ENCODE measurements around the gene IL5. TPM values are rescaled to one million over a fixed set of nuclear protein-coding genes. Genes with fewer than 3 reads are reported as not detected.

The IL5 gene
- total RNA-seq, 1 donor from 2014 or later, result not detected

DNA sequence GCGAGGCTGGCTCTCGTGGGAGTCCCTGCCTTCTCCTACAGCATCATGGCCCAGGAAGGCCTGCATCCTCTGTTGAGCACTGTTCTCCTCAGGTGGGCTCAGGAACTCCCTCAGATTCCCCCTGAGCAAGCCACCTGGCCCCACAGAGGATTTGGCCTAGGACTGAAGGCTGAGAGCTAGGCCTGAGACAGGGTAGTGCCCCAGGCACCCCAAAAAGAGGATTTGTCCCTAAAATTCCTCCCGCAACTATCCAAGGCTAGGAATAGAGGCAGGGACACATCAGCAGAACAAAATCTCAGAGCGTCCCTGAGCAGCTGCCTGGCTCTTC lies 41.7 kb downstream of the IL5 start:
- no peaks in the 10 kb centered on the region for H3K9me3 ChIP-seq
- TF ChIP-seq, protein P1, sequence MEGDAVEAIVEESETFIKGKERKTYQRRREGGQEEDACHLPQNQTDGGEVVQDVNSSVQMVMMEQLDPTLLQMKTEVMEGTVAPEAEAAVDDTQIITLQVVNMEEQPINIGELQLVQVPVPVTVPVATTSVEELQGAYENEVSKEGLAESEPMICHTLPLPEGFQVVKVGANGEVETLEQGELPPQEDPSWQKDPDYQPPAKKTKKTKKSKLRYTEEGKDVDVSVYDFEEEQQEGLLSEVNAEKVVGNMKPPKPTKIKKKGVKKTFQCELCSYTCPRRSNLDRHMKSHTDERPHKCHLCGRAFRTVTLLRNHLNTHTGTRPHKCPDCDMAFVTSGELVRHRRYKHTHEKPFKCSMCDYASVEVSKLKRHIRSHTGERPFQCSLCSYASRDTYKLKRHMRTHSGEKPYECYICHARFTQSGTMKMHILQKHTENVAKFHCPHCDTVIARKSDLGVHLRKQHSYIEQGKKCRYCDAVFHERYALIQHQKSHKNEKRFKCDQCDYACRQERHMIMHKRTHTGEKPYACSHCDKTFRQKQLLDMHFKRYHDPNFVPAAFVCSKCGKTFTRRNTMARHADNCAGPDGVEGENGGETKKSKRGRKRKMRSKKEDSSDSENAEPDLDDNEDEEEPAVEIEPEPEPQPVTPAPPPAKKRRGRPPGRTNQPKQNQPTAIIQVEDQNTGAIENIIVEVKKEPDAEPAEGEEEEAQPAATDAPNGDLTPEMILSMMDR (IDR thresholded peaks at IDR 0.05), result no peak

DNA sequence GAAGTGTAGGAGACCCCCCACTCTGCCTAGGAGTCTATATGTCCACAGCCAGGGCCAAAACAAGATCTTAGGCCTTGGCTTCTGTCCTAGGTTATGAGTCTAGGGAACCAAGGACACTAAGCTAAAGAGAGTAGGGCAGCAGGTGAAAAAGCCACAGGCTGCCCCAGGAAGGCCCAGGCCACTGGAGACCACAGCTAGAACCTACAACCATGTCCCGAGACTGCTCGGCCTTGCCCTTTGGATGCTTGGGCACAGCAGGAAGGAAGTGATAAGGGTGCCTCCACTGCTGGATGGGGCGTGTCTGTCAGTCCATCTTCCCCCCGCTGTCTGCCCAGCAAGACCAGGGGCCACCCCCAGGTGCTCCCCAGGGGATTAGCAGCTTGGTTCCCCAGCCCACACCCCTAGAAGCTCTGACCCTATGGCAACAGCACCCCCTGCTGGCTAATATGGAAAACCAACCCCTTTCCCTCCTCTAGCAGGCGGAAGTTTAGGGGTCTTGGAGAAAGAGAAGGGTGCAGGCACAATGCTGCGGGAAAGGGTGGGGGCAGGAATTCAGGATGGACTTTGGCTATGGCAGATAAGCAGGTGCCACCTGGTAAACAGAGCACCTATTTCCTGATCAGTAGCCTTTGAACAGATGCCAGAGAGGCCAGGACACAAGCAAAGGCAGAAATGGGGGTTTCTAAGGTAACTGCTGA lies 42.2 kb downstream of the IL5 start:
- Histone ChIP-seq H3K27ac (peak overlapping the region; percentile 63), H3K4me3 (no peak overlapping the region), H3K4me1 (peaks cover 40% of the 10 kb centered on the region), H3K9me3 (no peaks in the 10 kb centered on the region), H3K36me3 (no peaks in the 10 kb centered on the region), H3K27me3 (no peaks in the 10 kb centered on the region)
- DNase-seq, result peak; percentile 77
- intact Hi-C loops (cut with DNase I), result loop anchor here (5.0 kb wide), 1 partner anchor 114 kb away; no protein-coding TSS in a partner anchor
- TF ChIP-seq, protein P1 (IDR thresholded peaks at IDR 0.05), result peak; percentile 85
- ATAC-seq, result peak; percentile 40

More for the DNA sequence above, 41.7 kb downstream of the IL5 start:
- Histone ChIP-seq H3K4me3 (no peak overlapping the region), H3K4me1 (peaks cover 45% of the 10 kb centered on the region), H3K27me3 (no peaks in the 10 kb centered on the region), H3K36me3 (no peaks in the 10 kb centered on the region), H3K27ac (peak overlapping the region; percentile 63)
- intact Hi-C loops (cut with DNase I), result loop anchor here (5.0 kb wide), 1 partner anchor 114 kb away; no protein-coding TSS in a partner anchor
- DNase-seq (no peak), ATAC-seq (no peak)

GRCh38 chr5:132500244-132500930 lies 42.9 kb downstream of the IL5 start:
- Histone ChIP-seq H3K27me3 (no peaks in the 10 kb centered on the region), H3K4me3 (no peak overlapping the region), H3K9me3 (no peaks in the 10 kb centered on the region), H3K27ac (peak overlapping the region; percentile 63), H3K4me1 (peaks cover 35% of the 10 kb centered on the region), H3K36me3 (no peaks in the 10 kb centered on the region)
- intact Hi-C loops (cut with DNase I), result loop anchor here (5.0 kb wide), 1 partner anchor 113 kb away; no protein-coding TSS in a partner anchor
- ATAC-seq (no peak), DNase-seq (no peak)
- TF ChIP-seq, protein P1 (IDR thresholded peaks at IDR 0.05), result no peak

DNA sequence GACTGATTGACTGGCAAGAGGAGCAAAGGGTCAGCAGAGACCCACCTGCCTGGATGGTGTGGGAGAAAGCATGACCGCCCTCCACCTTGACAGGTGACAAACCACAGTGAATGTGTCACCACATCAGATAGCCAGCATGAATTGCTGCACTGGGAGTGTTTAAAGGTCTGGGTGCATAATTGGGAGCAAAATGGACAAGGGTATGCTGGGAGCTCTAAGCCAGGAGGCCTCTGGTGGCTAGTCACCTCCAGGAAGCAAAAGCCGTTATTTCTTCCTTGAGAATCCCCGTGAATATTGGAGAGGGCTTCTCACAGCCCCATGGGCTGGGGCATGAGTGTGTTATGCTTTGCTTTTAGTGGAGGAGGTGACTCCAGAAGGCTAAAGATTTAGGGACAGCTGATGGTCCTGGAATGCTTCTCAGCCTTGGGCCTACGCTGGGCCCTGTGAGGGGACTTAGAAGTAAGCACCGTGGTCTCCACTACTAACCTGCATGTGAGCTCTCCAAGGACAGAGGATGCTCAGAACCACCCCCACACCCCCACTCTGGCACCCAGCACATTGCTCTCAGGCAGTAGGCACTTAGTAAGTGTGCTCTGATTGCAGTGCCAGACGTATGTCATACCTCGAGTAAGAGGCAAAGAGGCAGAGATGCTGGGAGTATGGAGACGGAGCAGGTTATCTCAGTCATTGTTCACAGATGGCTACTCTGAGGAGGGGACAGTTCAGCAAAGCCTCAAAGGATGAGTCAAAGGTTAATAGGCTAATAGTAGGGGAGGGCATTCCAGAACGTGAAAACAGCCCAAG lies 43.7 kb downstream of the IL5 start:
- intact Hi-C loops (cut with DNase I), result loop anchor here (5.0 kb wide), 1 partner anchor 112 kb away; no protein-coding TSS in a partner anchor
- H3K27me3 ChIP-seq, result no peaks in the 10 kb centered on the region
- H3K36me3 ChIP-seq, result no peaks in the 10 kb centered on the region
- ATAC-seq, result no peak
- H3K4me3 ChIP-seq, result no peak overlapping the region
- peak overlapping the region; percentile 6 for H3K27ac ChIP-seq
- no peak for DNase-seq
- TF ChIP-seq, protein P1 (IDR thresholded peaks at IDR 0.05), result no peak
- no peaks in the 10 kb centered on the region for H3K9me3 ChIP-seq
- H3K4me1 ChIP-seq, result peaks cover 40% of the 10 kb centered on the region

- Histone ChIP-seq H3K27me3 (no peaks in the 10 kb centered on the region), H3K4me1 (peaks cover 45% of the 10 kb centered on the region), H3K4me3 (no peak overlapping the region), H3K27ac (peak overlapping the region; percentile 96), H3K9me3 (no peaks in the 10 kb centered on the region), H3K36me3 (no peaks in the 10 kb centered on the region)
- ATAC-seq, result no peak
- intact Hi-C loops (cut with DNase I), result no loop called here
- TF ChIP-seq, protein P1 (IDR thresholded peaks at IDR 0.05), result no peak
- DNase-seq, result no peak
Observed at GRCh38 chr5:132498686-132499271, 44.5 kb downstream of the IL5 start.
